ENCODE data around the gene DGUOK.
A peak's percentile ranks its signal among the peaks of the same experiment; 100 is the strongest.
"Not testable (repeated sequence)": the region's sequence is repeated elsewhere in the genome, so short reads cannot be mapped to it uniquely, and the experiment has no call there.

DGUOK gene

GRCh38 chr2:73926493-73927327 lies at the start of gene DGUOK:
Gene DGUOK (plus strand): TSS chr2:73926880. CDS start chr2:73926911, 31 bp downstream.
- H3K36me3 Mint-ChIP-seq (ENCODE audit: insufficient read depth): peaks cover 14% of the 10 kb centered on the region
- H3K4me3 Mint-ChIP-seq: peak within 1 kb of the TSS; percentile 79
- ATAC-seq (replicated peaks; ENCODE audit: extremely low read depth, poor library complexity, severe bottlenecking) (peak; percentile 98), DNase-seq (ENCODE audit: low spot score in 2 of 2) (peak; percentile 87 to 96)
- peaks cover 36% of the 10 kb centered on the region for H3K4me1 Mint-ChIP-seq
- no peaks in the 10 kb centered on the region for H3K27me3 Mint-ChIP-seq
- no peaks in the 10 kb centered on the region for H3K9me3 Mint-ChIP-seq
- H3K27ac Mint-ChIP-seq (ENCODE audit: low read depth): peak within 1 kb of the TSS; percentile 97

DNA sequence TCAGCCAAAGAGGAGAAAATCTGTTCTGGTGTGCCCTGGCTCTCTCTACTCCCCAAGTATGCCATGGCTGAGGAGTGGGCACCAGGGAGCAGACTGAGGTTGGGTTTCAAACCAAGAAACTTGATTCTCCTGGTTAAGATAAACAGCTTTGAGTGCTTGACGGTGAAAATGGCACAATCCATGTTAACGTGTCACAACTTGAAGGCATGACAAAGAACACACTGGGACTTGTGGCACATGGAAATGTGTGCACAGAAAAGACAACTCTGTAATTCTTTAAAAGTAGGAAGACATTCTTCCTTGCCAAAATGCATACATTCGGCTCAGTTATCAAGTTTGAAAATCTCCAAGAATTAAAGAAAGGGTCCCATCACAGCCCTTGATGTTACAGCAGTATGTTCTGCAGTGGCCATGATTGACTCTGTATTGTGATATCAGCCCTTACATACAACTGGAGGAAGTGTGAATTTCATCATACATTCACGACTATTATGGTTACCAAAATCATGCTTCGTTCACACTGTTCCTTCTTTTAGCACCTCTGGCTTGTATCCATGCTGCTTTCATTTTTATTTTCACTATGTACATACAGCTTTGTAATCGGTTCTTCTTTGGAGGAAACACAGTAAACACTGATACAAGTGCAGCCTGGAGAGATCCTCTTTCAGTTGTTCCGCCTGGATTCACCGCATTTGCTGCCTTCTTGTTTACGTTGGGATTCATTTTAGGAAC lies 49.4 kb upstream of the DGUOK start:
- no peak for ATAC-seq (replicated peaks; ENCODE audit: extremely low read depth, poor library complexity, severe bottlenecking)
- Mint-ChIP-seq H3K27me3 (peaks cover 1% of the 10 kb centered on the region), H3K27ac (ENCODE audit: low read depth) (no peak overlapping the region), H3K4me3 (no peak overlapping the region), H3K4me1 (no peaks in the 10 kb centered on the region), H3K36me3 (ENCODE audit: insufficient read depth) (peaks cover 2% of the 10 kb centered on the region), H3K9me3 (no peaks in the 10 kb centered on the region)
- no peak for DNase-seq (ENCODE audit: low spot score in 2 of 2)

DNA sequence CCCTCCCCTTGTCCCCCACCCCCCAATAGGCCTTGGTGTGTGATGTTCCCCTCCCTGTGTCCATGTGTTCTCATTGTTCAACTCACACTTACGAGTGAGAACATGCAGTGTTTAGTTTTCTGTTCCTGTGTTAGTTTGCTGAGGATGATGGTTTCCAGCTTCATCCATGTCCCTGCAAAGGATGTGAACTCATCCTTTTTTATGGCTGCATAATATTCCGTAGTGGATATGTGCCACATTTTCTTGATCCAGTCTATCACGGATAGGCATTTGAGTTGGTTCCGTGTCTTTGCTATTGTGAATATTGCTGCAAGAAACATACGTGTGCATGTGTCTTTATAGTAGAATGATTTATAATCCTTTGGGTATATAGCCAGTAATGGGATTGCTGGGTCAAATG lies 48.7 kb upstream of the DGUOK start:
- not testable (repeated sequence) for H3K4me1 Mint-ChIP-seq; H3K27me3 Mint-ChIP-seq; DNase-seq (ENCODE audit: low spot score in 2 of 2); H3K36me3 Mint-ChIP-seq (ENCODE audit: insufficient read depth); H3K27ac Mint-ChIP-seq (ENCODE audit: low read depth); H3K4me3 Mint-ChIP-seq; ATAC-seq (replicated peaks; ENCODE audit: extremely low read depth, poor library complexity, severe bottlenecking); H3K9me3 Mint-ChIP-seq

- Mint-ChIP-seq H3K4me3 (no peak overlapping the region), H3K27ac (ENCODE audit: low read depth) (no peak overlapping the region), H3K4me1 (no peaks in the 10 kb centered on the region), H3K9me3 (no peaks in the 10 kb centered on the region), H3K27me3 (peaks cover 33% of the 10 kb centered on the region), H3K36me3 (ENCODE audit: insufficient read depth) (no peaks in the 10 kb centered on the region)
- no peak for ATAC-seq (replicated peaks; ENCODE audit: extremely low read depth, poor library complexity, severe bottlenecking)
- DNase-seq (ENCODE audit: low spot score in 2 of 2): no peak
Observed at GRCh38 chr2:73885406-73885805, 41.3 kb upstream of the DGUOK start.

GRCh38 chr2:73886357-73886756 lies 40.3 kb upstream of the DGUOK start:
- ATAC-seq (replicated peaks; ENCODE audit: extremely low read depth, poor library complexity, severe bottlenecking) (no peak), DNase-seq (ENCODE audit: low spot score in 2 of 2) (no peak)
- Mint-ChIP-seq H3K4me1 (no peaks in the 10 kb centered on the region), H3K27me3 (peaks cover 33% of the 10 kb centered on the region), H3K27ac (ENCODE audit: low read depth) (no peak overlapping the region), H3K9me3 (no peaks in the 10 kb centered on the region), H3K36me3 (ENCODE audit: insufficient read depth) (no peaks in the 10 kb centered on the region), H3K4me3 (no peak overlapping the region)

DNA sequence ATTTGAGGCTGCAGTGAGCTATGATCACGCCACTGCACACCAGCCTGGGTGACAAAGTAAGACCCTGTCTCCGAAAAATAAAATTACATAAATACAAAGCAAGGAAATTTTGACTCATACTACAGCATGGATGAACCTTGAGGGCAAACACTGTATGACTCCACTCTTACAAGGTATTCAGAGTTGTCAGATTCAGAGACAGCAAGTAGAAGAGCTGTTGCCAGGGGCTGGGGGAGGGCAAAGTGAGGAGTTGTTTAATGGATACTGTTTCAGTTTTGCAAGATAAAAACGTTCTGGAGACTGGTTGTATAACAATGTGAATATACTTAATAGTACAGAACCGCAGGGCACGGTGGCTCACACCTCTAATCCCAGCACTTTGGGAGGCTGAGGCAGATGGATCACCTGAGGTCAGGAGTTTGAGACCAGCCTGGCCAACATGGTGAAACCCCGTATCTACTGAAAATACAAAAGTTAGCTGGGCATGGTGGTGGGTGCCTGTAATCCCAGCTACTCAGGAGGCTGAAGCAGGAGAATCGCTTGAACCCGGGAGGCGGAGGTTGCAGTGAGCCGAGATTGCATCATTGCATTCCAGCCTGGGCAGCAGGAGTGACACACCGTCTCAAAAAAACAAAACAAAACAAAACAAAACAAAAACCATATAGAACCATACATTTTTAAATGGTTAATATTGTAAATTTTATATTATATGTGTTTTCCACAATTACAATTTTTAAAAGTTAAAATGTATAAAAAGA lies 38.9 kb upstream of the DGUOK start:
- not testable (repeated sequence) for H3K9me3 Mint-ChIP-seq; H3K4me3 Mint-ChIP-seq; DNase-seq (ENCODE audit: low spot score in 2 of 2); H3K36me3 Mint-ChIP-seq (ENCODE audit: insufficient read depth); ATAC-seq (replicated peaks; ENCODE audit: extremely low read depth, poor library complexity, severe bottlenecking); H3K4me1 Mint-ChIP-seq
- Mint-ChIP-seq H3K27ac (ENCODE audit: low read depth) (peak overlapping the region; percentile 76), H3K27me3 (peaks cover 26% of the 10 kb centered on the region)

- Mint-ChIP-seq H3K9me3 (no peaks in the 10 kb centered on the region), H3K27ac (ENCODE audit: low read depth) (peak overlapping the region; percentile 76), H3K4me3 (no peak overlapping the region), H3K36me3 (ENCODE audit: insufficient read depth) (no peaks in the 10 kb centered on the region), H3K27me3 (peaks cover 20% of the 10 kb centered on the region), H3K4me1 (no peaks in the 10 kb centered on the region)
- DNase-seq (ENCODE audit: low spot score in 2 of 2) (no peak), ATAC-seq (replicated peaks; ENCODE audit: extremely low read depth, poor library complexity, severe bottlenecking) (no peak)
Observed at GRCh38 chr2:73888388-73888787, 38.3 kb upstream of the DGUOK start.

DNA sequence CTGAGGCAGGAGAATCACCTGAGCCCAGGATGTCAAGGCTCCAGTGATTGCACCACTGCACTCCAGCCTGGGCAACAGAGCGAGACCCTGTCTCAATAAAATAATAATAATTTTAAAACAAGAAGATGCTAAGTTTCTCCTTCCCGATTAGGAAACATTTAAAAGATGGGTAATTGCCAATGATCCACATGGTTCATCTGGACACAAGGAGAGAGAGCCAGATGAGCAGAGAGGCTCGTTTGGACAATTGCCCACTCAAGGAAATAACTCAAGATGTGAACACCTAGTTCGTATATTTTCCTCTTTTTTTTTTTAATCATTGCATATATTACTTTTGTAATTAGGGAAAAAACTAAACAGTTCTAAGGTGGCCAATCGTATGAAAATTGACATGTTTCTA lies 37.5 kb upstream of the DGUOK start:
- ATAC-seq (replicated peaks; ENCODE audit: extremely low read depth, poor library complexity, severe bottlenecking): no peak
- H3K36me3 Mint-ChIP-seq (ENCODE audit: insufficient read depth): no peaks in the 10 kb centered on the region
- no peak overlapping the region for H3K4me3 Mint-ChIP-seq

DNA sequence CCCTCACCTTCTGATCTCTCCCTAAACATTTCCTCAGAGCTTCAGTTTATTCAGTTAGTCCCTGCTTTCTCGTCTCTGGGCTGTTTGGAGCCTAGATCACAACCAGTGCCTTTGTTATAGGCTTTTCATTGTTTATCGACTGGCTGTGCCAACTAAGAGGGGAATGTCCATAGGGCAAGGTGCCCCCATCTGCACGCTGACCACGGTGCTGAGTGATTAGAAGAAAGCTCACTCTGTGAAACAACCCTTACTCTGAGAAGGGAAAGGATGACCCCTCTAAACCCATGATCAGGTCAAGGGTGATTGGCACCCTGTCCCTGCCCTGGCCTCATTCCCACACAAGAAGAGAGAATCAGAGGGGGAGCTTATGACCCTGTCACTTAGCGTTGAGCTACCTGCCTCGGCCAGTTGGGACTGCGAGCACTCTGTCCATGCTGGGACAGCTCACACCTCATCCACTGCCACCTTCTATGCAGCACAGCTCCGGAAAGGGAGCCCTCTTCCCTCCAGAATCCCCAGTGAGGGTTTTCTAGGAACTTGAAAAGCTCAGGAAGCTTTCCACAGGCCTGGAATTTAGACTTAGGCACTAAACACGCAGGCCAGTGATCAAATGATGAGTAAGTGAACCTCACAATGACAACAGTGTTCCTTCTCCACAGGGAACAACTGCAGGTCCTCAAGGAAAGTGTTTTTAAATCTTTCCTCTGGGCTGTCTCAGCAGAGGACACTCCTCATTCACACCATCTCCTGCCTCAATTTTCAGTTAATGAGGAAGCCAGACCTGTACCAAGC lies 36.2 kb upstream of the DGUOK start:
- H3K36me3 Mint-ChIP-seq (ENCODE audit: insufficient read depth): no peaks in the 10 kb centered on the region
- no peak for ATAC-seq (replicated peaks; ENCODE audit: extremely low read depth, poor library complexity, severe bottlenecking)
- no peak for DNase-seq (ENCODE audit: low spot score in 2 of 2)
- H3K4me1 Mint-ChIP-seq: peaks cover 12% of the 10 kb centered on the region
- no peaks in the 10 kb centered on the region for H3K9me3 Mint-ChIP-seq
- H3K4me3 Mint-ChIP-seq: no peak overlapping the region
- H3K27me3 Mint-ChIP-seq: peaks cover 16% of the 10 kb centered on the region
- H3K27ac Mint-ChIP-seq (ENCODE audit: low read depth): no peak overlapping the region

More for the DNA sequence above, 37.5 kb upstream of the DGUOK start:
- H3K27ac Mint-ChIP-seq (ENCODE audit: low read depth): no peak overlapping the region
- peaks cover 16% of the 10 kb centered on the region for H3K27me3 Mint-ChIP-seq
- no peak for DNase-seq (ENCODE audit: low spot score in 2 of 2)
- peaks cover under 1% of the 10 kb centered on the region for H3K4me1 Mint-ChIP-seq
- H3K9me3 Mint-ChIP-seq: no peaks in the 10 kb centered on the region

GRCh38 chr2:73891276-73891901 lies 35.3 kb upstream of the DGUOK start:
- Mint-ChIP-seq H3K27me3 (peaks cover 10% of the 10 kb centered on the region), H3K4me3 (no peak overlapping the region), H3K36me3 (ENCODE audit: insufficient read depth) (no peaks in the 10 kb centered on the region), H3K27ac (ENCODE audit: low read depth) (peak overlapping the region; percentile 63), H3K9me3 (no peaks in the 10 kb centered on the region), H3K4me1 (peaks cover 15% of the 10 kb centered on the region)
- no peak for ATAC-seq (replicated peaks; ENCODE audit: extremely low read depth, poor library complexity, severe bottlenecking)
- DNase-seq (ENCODE audit: low spot score in 2 of 2): no peak

- no peaks in the 10 kb centered on the region for H3K36me3 Mint-ChIP-seq (ENCODE audit: insufficient read depth)
- ATAC-seq (replicated peaks; ENCODE audit: extremely low read depth, poor library complexity, severe bottlenecking) (no peak), DNase-seq (ENCODE audit: low spot score in 2 of 2) (no peak)
- H3K27ac Mint-ChIP-seq (ENCODE audit: low read depth): no peak within 1 kb of the TSS
- no peak within 1 kb of the TSS for H3K4me3 Mint-ChIP-seq
- H3K9me3 Mint-ChIP-seq: no peaks in the 10 kb centered on the region
- peaks cover 18% of the 10 kb centered on the region for H3K4me1 Mint-ChIP-seq
- H3K27me3 Mint-ChIP-seq: no peaks in the 10 kb centered on the region
Observed at GRCh38 chr2:73892631-73893329, 33.9 kb upstream of the DGUOK start, which contains the start of gene ACTG2. Gene ACTG2 (plus strand): TSS chr2:73893008. CDS start chr2:73901312, 8,304 bp downstream.

Measured in central memory CD8-positive, alpha-beta T cell (primary cell).